AG09309 (cell line): ENCODE results near the gene ARL15.
A peak's percentile ranks its signal among the peaks of the same experiment; 100 is the strongest.

Experiments used
- DNase-seq: peaks from one replicate; pipeline ENCODE4 v3.0.0-alpha.2; 2010; ENCODE audit warnings: low read depth
- H3K4me3 ChIP-seq: 2 replicates; pipeline ENCODE4 v1.5.1; 2011; ENCODE audit warnings: mild to moderate bottlenecking, low read depth, low read length, moderate library complexity; ENCODE audit not compliant: control insufficient read depth
- TF ChIP-seq, protein P1 (sequence below): IDR thresholded peaks from 2 replicates; pipeline ENCODE4 v1.5.1; 2011; ENCODE audit warnings: mild to moderate bottlenecking, low read depth, low read length, inconsistent platforms; ENCODE audit not compliant: insufficient read depth, control insufficient read depth; ENCODE audit errors: missing control alignments

Gene ARL15

DNA sequence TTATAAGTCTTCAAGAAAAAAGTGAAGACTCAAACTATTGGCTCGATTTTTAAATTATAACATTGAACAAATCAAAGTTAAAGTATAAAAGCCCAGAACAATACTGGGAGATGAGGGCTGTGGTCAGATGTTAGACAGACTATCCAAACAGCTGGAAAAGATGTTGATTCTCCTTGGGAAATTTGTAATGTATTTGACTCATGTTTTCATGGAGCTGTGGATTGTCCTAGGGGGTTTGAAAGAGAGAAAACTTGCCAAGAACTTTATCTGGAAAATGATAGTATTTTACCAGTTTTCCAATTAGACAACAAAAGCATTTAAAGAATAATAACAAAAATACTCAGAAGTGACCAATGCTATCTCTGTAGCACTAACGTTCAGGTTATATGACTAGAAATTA is 339.2 kb downstream of the ARL15 start:
- TF ChIP-seq, protein P1, sequence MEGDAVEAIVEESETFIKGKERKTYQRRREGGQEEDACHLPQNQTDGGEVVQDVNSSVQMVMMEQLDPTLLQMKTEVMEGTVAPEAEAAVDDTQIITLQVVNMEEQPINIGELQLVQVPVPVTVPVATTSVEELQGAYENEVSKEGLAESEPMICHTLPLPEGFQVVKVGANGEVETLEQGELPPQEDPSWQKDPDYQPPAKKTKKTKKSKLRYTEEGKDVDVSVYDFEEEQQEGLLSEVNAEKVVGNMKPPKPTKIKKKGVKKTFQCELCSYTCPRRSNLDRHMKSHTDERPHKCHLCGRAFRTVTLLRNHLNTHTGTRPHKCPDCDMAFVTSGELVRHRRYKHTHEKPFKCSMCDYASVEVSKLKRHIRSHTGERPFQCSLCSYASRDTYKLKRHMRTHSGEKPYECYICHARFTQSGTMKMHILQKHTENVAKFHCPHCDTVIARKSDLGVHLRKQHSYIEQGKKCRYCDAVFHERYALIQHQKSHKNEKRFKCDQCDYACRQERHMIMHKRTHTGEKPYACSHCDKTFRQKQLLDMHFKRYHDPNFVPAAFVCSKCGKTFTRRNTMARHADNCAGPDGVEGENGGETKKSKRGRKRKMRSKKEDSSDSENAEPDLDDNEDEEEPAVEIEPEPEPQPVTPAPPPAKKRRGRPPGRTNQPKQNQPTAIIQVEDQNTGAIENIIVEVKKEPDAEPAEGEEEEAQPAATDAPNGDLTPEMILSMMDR = no peak
- DNase-seq = no peak
- no peak overlapping the region for H3K4me3 ChIP-seq

DNA sequence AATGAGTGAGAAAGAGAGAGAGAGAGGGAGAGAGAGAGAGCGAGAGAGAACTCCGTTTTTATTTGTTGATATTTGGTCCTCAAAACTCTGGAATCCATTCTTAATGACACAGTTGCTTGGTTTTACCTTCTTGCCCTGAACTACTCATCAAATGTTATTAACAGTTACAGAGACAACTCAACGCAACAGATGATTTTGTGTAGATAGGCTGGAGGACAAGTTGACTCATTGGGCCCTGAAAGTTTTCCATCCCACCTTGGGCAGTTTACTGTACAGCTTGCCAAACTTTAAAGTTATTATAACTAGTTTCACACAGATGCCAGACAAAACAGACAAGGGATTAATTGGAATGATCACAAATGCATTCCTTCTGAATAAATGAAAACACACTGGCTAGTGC is 339.9 kb downstream of the ARL15 start:
- H3K4me3 ChIP-seq = no peak overlapping the region
- TF ChIP-seq, protein P1 = no peak
- no peak for DNase-seq

DNA sequence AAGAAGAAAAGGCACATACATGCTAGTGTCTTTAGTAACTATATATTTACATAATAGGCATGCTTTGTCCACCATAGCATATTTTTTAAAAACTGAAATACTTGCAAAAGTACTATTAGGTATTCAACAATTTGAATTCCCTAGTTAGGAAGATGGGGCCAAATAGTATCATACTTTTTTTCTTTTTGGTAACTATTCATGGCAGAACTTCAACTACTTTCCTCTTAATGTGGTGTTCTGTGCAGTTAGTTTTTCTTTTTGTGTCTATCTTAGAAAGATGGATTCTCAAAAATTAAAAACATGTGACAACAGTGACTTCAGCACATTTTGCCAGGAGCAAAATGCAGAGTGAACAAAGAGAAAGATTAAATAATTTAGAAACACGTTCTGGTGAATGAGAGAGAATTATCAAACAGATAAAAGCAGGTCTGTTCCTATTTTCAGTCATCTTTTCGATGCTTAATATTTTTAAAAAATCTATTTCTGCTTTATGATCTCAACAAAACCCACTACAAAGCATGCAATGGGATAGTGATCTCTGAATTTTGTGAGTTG is 341.1 kb downstream of the ARL15 start:
- TF ChIP-seq, protein P1 = no peak
- DNase-seq = no peak
- H3K4me3 ChIP-seq = no peak overlapping the region

DNA sequence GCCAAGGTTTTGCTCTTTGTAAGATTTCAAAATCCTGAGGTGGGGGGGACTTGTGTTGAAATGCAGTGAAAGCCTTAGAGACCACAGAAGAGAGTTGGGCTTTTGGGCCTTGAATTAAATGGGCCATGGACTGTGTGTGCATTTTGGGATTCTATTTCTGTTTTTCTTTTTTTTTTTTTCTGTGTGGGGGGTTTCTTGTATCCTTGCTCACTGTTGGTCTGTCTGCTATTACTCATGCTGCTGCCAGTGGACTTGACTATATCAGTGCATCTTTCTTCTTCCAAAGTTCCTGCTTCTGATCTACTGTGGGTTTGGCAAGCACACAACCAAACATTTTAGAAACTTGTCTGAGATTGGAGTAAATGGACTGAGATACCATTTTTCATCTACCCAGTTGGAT is 344.9 kb downstream of the ARL15 start:
- H3K4me3 ChIP-seq = no peak overlapping the region
- DNase-seq = peak; percentile 32
- TF ChIP-seq, protein P1 = no peak

DNA sequence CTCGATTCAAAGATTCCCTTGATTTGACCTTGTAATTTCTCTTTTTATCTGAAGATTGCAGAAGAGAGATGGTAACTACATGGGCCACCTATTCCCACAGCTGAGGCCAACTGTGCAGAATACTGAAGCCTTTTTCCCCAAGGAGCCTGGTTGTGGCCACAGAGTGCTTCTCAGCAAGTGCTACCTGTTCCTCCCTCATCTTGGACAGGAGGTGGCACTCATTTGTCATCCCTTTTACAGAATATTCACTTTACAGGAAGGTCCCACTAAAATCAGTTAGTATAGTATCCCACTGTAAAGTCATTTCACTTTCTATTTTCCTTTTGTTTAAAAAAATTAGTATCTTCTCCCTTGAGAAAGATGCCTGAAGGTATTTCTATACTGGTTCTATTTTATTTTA is 346.4 kb downstream of the ARL15 start:
- TF ChIP-seq, protein P1 = no peak
- DNase-seq = no peak
- no peak overlapping the region for H3K4me3 ChIP-seq

DNA sequence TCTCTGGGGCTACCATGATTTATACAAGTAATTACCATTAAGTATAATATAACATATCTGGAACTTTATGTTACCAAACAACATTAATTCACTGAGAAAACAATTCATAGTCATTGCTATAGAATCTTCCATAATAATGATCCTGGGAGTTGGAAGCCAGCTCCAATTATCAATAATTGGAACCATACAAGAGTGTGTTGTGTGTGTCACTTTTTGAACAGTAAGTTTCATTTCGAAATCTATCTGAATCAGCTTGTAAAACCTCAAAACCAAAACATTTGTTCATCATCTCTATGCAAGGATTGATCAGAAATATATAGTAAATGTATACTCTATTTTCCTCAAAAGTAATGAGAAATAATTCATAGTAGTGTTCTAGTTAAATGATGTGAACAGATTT is 348.1 kb downstream of the ARL15 start:
- TF ChIP-seq, protein P1 = no peak
- no peak overlapping the region for H3K4me3 ChIP-seq
- DNase-seq = no peak

DNA sequence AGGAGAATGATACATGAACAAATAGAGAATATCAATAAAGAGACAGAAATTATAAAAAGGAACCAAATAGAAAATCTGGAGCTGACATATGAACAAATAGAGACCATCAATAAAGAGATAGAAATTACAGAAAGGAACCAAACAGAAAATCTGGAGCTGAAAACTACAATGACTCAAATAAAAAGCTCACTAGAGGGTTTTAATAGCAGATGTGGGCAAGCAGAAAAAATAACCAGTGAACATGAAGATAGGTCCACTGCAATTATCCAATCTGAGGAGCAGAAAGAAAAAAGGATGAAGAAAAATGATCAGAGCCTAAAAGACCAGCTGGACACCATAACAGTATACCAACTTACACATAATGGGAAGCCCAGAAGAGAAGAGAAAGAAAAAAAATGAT is 353.7 kb downstream of the ARL15 start:
- no peak overlapping the region for H3K4me3 ChIP-seq
- no peak for DNase-seq
- TF ChIP-seq, protein P1 = no peak
